ENCODE measurements around the gene HSDL1. TPM values are rescaled to one million over a fixed set of nuclear protein-coding genes. Genes with fewer than 3 reads are reported as not detected.

Gene HSDL1
- total RNA-seq, 1 donor from 2014 or later: 30.1 TPM

DNA sequence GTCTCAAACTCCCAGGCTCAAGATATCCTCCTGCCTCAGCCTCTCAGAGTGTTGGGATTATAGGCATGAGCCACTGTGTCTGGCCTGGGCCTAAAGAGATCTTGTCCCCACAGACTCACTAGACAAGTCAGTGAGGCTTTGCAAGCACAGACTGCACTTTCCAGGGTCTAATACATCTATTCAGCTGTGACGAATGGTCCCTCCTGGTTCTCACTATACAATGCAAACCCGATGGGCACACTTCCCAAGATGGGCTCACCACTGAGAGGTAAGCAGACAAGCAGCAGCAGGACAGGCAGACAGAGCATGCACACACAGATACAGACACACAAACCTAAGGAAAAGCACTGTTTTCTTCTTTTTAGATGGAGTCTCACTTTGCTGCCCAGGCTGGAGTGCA, 37.1 kb downstream of the HSDL1 start:
- no peak for DNase-seq (ENCODE audit: low read depth, low spot score)

DNA sequence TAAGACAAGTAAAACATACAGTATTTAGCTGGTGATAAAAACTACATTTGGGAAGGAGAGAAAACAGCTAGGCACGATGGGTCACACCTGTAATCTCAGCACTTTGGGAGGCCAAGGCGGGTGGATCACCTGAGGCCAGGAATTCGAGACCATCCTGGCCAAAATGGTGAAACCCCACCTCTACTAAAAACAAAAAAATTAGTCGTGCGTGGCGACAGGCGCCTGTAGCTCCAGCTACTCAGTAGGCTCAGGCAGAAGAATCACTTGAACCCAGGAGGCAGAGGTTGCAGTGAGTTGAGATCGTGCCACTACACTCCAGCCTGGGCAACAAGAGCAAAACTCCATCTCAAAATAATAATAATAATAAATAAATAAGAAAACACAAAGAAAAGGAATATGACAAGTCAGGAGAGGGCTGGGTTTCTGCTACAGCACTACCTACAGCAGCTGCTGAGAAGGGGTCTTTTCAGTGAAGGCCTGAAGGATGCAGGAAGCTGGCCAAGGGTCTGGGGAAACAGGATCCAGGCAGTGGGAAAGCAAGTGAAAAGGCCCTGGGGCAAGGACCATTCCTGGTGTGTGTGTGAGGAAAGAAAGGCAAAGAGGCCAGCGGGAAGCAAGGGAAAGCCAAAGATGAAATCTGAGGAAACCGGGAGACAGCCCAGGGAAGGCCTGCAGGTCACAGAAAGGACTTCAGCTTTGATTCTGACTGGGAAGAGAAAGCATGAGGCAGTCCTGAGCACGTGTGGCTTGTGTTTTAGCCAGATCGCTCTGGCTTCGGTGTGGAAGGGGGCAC, 38.8 kb downstream of the HSDL1 start:
- no peak for DNase-seq (ENCODE audit: low read depth, low spot score)

DNA sequence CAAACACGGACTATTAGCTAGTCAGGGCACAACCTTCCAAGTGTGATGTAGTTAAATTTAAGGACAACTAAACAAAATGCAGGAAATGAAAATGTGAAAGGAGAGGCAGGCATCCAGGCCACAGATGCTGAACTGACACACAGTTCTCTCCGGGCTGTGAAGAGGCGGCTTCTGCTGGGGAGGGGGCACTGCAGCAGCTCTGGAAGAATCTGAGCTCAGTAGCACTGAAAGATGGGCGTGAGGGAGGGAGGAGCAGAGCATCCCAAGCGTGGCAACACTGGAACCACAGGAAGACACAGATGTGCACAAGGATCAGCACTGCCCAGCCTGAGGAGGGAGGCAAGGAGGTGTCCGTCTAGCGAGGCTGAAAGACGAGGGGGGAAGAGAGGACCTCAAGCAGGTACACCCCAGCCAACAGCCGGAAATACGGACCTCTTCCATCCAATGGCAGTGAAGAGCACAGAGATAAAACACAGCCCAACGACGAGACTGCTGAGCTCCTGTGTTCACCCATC, 39.6 kb downstream of the HSDL1 start:
- DNase-seq (ENCODE audit: low read depth, low spot score): no peak

GRCh38 chr16:84104231-84104630, 40.7 kb downstream of the HSDL1 start:
- DNase-seq (ENCODE audit: low read depth, low spot score): no peak

GRCh38 chr16:84103678-84104077, 41.3 kb downstream of the HSDL1 start:
- no peak for DNase-seq (ENCODE audit: low read depth, low spot score)

DNA sequence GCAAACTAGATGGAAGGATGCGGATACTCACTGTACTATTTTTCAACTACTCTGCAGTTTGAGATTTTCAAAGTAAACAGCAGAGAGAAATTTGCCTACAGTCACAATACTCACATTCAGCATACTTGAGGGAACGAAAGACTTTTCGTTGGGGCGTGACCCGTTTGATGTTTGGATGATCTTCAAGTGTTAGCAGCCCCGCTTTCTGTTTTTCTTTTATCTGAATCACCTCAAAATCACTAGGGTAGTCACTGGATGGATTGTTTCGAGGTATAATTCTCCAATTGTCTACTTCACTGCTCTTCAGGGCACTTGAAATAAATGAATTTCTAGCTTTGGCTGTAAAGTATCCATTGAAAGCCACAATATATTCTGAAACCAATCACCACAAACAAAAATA, 46.0 kb downstream of the HSDL1 start:
- DNase-seq (ENCODE audit: low read depth, low spot score): no peak

- DNase-seq (ENCODE audit: low read depth, low spot score): no peak
Measured at GRCh38 chr16:84096447-84097005, 48.5 kb downstream of the HSDL1 start.

DNA sequence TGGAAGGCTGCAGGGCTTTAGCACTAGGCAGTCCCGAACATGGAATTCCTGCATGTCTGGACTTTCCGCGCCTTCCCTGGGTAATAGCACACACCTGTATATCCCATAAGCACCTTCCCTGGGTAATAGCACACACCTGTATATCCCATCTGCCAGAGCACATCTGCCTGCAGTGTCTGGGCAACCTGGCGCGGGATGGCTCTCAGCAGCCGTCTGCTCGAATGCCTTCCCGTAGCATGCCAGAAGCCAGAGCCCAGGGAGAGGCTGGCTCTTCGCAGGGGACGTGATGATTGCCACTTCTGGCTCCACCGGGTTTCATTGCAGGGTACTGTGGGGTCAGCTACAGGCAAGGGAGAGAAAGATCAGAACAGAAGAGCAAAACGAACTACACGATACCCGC, 49.5 kb downstream of the HSDL1 start:
- no peak for DNase-seq (ENCODE audit: low read depth, low spot score)

GRCh38 chr16:84093879-84094270, 51.1 kb downstream of the HSDL1 start:
- DNase-seq (ENCODE audit: low read depth, low spot score): no peak

GRCh38 chr16:84093120-84093878, 51.7 kb downstream of the HSDL1 start:
- DNase-seq (ENCODE audit: low read depth, low spot score): no peak

DNA sequence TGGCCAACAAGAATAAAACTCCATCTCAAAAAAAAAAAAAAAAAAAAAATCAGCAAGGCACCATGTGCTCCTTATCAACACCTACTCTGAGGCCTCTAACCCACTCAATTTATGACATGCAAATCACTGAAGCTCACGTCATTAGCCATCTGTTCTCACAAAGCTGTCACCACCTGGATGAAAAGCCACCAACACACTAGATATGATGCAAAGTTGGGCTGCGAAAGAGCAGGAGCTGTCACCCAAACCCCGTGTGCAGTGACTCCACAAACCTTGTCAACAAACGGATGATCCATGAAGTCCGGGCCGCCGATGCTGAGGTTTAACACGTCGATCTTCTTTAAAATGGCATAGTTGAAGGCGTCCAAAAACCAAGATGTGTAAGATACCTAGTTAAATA, 53.5 kb downstream of the HSDL1 start:
- no peak for DNase-seq (ENCODE audit: low read depth, low spot score)

DNA sequence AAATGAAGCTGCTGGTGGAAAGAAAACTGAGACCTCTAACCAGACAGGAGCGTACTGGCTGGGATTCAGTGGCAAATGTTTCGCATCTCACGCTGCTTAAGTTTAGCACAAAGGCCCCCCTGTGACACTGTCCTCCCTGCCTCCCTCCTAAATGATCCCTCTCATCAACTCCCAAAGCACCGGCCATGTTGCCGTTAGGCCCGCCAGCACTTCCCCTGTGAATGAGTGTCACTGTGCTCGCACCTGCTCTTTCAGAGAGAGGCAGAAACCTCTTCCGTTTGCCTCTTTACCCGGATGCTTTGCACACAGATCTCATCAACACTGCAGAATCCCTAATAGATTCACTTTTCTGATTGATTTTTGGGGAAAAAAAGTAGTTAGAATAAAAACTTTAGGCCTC, 54.8 kb downstream of the HSDL1 start:
- no peak for DNase-seq (ENCODE audit: low read depth, low spot score)

GRCh38 chr16:84088695-84089395, 56.1 kb downstream of the HSDL1 start:
- no peak for DNase-seq (ENCODE audit: low read depth, low spot score)

DNA sequence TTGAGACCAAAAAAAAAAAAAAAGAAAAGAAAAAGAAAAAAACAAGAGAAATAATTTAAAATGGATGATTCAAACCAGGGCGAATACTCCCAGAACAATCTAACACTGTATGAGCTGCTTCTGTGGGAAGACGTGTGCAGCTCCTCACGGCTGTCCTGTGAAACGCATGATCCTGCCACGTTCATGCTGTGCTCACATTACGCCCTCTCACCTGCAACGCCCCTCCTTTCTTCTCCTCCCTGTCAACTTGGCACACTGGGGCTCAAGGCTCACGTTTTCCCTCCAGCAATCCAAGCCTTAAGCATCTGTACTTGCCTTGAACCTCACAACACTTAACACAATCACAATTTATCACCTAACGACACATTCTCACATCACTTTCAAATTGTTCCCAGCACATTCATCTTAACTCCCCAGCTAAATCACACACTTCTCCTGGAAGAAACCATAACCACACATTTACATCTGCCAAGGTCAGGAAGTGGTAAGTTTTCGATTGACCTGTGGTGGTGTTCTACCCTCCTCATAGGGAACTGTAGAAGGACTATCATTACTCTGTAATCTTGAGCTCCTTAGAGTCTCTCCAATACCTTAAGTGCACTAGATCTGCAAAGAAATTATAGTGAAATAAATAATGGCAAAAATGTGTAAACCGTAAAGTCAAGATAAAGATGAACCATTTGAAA, 57.4 kb downstream of the HSDL1 start:
- no peak for DNase-seq (ENCODE audit: low read depth, low spot score)

- DNase-seq (ENCODE audit: low read depth, low spot score): no peak
Measured at GRCh38 chr16:84087001-84087400, 58.0 kb downstream of the HSDL1 start.

- no peak for DNase-seq (ENCODE audit: low read depth, low spot score)
Measured at GRCh38 chr16:84086341-84086740, 58.6 kb downstream of the HSDL1 start.

DNA sequence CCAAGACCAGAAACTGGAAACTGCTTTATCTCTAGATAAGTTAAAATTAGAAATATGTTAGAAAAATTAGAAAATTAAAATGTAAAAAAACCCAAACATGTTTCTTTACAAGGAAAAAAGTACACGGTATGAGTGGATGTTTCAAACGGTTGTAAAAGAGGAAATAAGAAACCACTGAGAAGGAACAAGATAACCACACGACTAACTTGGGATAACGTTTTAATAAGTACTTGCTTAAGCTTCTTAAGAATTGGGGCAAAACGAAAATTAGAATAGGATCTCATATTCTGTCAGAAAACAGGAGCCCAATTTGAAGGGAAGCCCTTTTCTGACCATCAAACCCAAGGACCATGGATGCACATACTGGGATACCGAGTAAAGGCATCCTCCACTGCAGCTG, 59.2 kb downstream of the HSDL1 start:
- DNase-seq (ENCODE audit: low read depth, low spot score): no peak

- DNase-seq (ENCODE audit: low read depth, low spot score): no peak
Measured at GRCh38 chr16:84085271-84085667, 59.7 kb downstream of the HSDL1 start.

DNA sequence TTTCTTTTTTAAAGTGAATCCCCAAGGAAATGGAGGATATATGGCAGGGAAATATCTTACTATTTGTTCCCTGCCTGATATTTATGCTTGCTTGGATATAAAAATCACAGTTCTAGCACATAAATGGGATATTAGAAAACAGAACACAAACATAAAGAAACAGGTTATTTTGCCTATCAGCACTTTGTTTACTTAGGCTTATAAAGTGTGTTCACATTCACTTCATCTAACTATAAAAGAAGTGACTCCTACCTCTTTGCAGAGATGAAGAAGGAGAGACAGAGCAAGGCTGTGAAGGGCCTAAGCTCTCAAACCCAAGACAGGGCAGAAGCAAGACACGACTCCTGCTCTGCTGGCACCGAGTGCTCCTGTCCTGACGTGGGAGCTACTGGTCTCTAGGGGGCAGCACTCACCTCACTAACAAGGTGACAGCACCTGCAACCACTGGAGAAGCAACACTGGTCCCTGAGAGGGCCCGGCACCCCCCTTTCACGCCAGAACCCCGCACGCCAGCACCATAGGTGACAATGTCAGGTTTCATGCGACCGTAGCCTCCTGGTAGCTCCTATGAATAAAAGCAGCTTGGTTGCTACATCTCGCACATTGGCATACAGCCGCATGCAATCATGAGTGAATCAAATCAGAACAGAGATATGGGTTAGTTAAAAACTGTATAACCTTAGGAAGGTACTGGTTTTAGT, 60.3 kb downstream of the HSDL1 start:
- DNase-seq (ENCODE audit: low read depth, low spot score): no peak

GRCh38 chr16:84082835-84083569, 62.0 kb downstream of the HSDL1 start:
- no peak for DNase-seq (ENCODE audit: low read depth, low spot score)

Data from pulmonary artery endothelial cell (primary cell).